ENCODE results near the gene FOS.
A peak's percentile ranks its signal among the peaks of the same experiment; 100 is the strongest.

Gene FOS

GRCh38 chr14:75252254-75252837 is 26.3 kb upstream of the FOS start:
- DNase-seq: no peak

GRCh38 chr14:75254381-75254822 is 24.2 kb upstream of the FOS start:
- no peak for DNase-seq

DNA sequence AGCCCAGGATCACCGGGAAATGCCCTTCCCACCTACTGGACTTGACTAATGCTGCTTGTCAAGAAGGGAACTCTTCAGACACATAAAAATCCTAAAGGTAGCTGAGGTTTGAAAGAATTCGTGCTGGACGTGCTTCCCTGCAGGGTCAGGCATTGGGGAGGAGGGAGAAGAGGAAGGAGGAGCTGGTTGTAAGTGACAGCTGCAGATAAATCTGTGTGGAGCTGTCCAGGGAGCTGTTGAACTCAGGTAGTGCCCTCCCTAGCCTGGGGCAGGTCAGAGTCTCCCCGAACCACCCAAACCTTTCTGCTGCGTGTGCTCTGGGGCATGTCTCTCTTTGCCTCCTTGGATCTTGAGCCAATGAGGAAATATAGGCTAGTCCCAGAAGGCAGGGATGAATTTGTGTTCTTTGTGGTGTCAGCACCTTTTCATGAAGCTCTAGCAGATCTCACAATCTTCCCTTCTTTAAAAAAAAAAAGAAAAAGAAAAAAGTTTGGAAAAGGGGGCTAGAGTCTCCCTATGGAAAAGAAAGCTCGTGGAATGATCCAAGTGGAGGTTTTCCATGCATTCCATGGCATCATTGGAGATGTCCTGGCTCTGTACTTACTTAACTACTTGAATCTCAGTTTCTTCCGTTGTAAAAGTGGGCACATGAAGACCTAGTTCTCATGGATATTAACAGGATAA is 23.6 kb upstream of the FOS start:
- no peak for DNase-seq

GRCh38 chr14:75258079-75258802 is 20.4 kb upstream of the FOS start:
- no peak for DNase-seq

DNA sequence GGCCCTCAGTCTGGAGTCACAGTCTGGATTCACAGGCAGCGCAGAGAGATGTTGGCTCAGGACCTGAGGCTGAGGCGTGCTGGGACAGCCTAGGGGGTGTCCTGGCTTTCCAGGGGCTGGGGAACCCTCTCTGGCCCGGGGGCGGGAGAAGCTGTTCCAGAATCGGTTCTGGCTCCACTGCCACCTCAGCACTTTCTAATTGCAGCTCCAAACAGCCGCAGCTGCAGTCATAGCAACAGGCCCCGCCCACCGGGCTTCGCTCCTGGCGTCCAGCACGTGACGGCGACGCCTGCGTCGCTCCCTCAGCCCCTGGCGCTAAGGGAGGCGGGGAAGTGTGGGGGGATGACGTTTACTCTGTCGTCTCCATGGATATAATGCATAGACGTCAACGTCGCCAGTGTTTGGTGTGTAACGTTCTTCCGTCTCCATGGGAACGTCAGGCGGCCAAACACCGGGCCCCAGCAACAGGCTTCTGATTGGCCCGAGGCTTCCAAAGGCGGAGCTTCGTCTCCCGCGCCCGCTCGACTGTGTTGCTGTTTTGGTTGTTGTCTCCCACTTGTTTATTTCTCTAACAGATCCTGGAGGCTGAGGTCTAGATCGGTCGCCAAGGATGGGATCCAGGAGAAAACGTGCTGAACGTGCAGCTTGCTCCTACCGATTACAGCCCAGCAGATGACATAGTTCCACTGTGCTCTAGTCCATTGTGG is 19.7 kb upstream of the FOS start:
- peak; percentile 98 for DNase-seq

DNA sequence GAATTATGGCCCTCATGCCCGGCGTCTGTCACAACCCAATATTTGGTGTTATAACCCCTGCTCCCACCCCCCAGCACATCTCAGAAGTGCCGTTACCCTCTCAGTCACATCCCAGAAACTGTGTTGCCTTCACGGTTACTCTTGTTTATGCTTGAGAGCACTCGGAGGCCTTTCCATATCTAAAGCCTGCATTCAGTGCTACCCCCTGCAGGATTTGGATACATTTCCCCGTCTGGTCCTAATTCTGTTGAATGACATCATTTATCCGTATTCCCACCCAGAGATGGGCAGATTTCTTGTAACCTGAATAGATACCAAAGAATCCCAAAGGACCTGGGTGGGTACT is 19.1 kb upstream of the FOS start:
- DNase-seq: no peak

- no peak for DNase-seq
Observed at GRCh38 chr14:75260025-75260763, 18.4 kb upstream of the FOS start.

DNA sequence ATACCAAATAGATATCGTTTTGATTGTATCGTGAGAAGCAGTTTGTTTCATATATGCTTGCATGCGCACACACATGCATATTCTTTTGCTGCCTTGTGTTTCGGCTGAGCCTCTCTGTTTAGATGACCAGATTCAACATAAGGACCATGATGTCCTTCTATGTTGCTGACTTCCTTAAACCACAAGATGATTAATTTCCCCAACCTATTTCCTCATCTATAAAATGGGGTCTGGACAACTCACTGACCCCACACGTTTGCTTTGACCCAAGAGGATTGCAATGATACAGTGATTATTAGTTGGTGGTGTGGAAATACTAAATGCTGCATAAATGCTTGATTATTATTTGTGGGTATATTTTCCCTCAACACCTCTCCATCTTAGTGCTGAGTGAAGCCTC is 16.8 kb upstream of the FOS start:
- DNase-seq: no peak

GRCh38 chr14:75262641-75263040 is 16.0 kb upstream of the FOS start:
- DNase-seq: no peak

- DNase-seq: no peak
Observed at GRCh38 chr14:75264036-75264435, 14.6 kb upstream of the FOS start.

GRCh38 chr14:75267141-75267721 is 11.4 kb upstream of the FOS start:
- no peak for DNase-seq

GRCh38 chr14:75268633-75269550 is 9.7 kb upstream of the FOS start:
- peak; percentile 33 for DNase-seq

GRCh38 chr14:75271514-75271913 is 7.1 kb upstream of the FOS start:
- DNase-seq: no peak

DNA sequence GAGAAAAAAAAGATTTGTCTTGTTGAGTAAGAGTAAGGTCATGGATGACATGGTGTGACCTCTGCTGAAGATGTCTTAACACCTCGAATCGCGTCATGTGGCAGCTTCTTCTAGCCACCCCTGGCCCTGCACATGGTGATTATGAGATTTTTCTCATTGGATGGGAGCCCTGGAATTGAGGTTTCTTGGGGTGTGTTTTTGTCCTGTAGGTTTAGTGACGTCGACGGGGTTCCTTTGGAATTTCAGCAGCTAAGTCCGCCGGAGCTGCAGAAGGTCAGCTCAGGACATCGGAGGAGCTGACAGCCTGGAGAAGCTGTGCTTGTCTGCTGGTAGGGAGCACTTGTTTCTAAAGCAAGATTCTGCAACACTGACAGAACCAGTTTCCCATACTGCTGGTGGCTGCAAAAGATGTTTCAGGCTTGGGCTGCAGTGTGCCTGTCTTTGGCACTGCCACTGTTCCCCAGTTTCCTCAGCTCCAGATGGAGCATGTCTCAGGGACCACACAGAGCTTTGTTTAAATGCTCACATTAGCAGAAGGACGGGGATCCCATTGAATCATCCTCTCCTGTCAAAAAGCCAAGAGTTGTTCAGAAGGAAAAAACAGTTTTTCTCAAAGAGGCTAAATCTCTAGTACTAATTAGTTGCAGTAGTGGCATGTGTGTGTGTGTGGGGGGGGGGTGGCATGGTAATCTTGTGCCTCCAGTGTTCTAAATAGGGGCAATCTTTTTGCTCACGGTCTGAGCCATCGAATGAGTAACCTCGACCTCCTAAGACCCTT is 5.2 kb upstream of the FOS start:
- no peak for DNase-seq

GRCh38 chr14:75274050-75274898 is 4.4 kb upstream of the FOS start:
- DNase-seq: no peak

GRCh38 chr14:75274899-75275569 is 3.6 kb upstream of the FOS start:
- no peak for DNase-seq

- no peak for DNase-seq
Observed at GRCh38 chr14:75275598-75275997, 3.0 kb upstream of the FOS start.

DNA sequence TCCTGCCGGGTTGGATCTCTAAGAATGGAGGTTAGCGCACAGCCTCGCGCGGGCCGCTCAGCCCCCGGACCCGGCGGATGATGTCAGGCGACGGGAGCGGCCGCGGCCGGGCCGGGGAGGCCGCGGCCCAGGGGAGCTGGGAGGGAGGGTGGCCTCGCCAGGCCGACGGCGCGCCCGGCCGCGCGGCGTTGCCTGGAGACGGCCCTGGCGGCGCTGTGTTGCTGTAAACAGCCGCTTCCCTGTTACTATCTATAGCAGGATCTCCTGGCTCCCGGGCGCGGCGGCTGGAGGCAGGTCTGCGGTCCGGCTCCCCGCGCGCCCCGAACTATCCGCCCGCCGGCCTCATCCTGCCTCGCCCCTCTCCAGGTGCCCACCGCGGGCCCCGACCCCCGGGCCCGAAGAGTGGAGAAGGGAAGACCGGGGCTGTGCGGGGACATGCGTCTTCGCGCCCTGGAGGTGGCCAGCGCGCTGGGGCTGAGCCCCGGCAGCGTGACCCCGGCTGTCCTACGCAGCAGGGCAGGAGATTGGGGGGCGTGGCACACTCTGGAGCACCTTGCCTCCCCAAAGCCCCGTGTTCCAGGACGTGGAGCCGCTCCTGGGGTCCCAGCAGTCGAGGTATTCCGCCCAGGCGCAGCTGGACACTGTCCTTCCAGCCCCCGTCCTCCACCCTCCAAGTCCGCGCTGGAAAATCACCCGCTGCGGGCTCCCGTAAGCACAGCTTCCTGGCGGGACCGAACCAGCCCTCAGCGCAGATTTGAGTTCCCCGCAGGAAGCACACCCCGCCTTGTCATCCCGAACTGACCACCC is 1.4 kb upstream of the FOS start:
- DNase-seq: peak; percentile 79

Measured in NCI-H510A treated with DMSO at 0.1 percent for 48 hours (cell line).